ENCODE results near the gene DRC7. TPM values are rescaled to one million over a fixed set of nuclear protein-coding genes. Genes with fewer than 3 reads are reported as not detected.

Gene DRC7
- polyA plus RNA-seq, 1 of the 3 experiments (the other 2 are of a cell fraction), result 0.58 TPM

DNA sequence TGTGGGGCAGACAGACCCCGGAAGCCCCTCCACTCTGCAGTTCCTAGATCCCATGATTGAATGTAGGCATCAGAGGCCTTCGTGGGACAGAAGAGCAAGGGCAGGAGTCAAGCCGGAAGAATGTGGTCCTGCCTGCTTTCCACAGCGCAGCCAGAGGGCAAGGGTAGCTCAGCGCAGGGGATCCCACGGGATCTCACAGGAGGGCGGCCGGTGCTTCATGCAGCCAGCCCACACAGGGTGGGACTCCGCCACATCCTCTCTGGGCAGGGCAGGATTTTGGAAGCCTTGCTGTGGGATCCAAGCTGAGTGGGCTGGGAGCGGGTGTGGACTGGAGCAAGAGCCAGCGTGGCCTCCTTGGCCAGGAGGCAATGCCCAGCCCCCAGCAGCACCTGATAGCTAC is 54.0 kb downstream of the DRC7 start (continued):
- no peak for TF ChIP-seq ELF1 (IDR thresholded peaks at IDR 0.05)

DNA sequence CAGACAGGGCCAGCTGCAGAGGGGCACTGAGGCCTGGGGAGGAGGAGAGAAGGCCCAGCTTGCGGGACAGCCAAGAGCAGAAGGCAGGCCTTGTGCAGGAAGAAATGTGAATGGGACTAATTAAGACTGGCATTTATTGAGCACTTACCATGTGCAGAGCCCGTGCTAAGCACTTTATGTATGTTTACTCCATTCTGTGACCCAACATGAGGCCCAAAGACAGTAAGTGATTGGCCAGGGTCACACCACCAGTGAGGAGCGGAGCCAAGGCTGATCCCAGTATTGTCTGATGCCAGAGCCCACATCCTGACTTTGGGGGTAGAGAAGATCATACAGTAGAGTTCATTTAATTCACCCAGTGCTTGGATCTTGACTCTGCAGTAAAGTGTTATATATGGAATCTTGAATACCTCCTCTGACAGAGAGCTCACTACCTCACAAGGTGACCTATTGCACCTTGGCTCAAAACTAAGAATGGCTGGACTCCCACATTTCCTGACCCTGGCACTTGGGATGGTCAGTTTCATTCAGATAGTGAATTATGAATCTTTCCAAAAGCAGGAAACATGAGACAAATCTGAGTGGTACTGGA is 54.6 kb downstream of the DRC7 start:
- TF ChIP-seq FOSL2 (IDR thresholded peaks at IDR 0.05; ENCODE audit: borderline replicate concordance, low read depth), result no peak
- TF ChIP-seq, protein P1, sequence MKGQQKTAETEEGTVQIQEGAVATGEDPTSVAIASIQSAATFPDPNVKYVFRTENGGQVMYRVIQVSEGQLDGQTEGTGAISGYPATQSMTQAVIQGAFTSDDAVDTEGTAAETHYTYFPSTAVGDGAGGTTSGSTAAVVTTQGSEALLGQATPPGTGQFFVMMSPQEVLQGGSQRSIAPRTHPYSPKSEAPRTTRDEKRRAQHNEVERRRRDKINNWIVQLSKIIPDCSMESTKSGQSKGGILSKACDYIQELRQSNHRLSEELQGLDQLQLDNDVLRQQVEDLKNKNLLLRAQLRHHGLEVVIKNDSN (IDR thresholded peaks at IDR 0.05; ENCODE audit: borderline replicate concordance, low read depth), result no peak
- TF ChIP-seq NFIC (IDR thresholded peaks at IDR 0.05; ENCODE audit: borderline replicate concordance), result no peak
- no peak for TF ChIP-seq YY1 (IDR thresholded peaks at IDR 0.05; ENCODE audit: low read depth)
- TF ChIP-seq POLR2AphosphoS5 (IDR thresholded peaks at IDR 0.05; ENCODE audit: low read depth, low read length), result no peak
- no peak for TF ChIP-seq RAD21 (IDR thresholded peaks at IDR 0.05; ENCODE audit: low read length)
- TF ChIP-seq, protein P2, sequence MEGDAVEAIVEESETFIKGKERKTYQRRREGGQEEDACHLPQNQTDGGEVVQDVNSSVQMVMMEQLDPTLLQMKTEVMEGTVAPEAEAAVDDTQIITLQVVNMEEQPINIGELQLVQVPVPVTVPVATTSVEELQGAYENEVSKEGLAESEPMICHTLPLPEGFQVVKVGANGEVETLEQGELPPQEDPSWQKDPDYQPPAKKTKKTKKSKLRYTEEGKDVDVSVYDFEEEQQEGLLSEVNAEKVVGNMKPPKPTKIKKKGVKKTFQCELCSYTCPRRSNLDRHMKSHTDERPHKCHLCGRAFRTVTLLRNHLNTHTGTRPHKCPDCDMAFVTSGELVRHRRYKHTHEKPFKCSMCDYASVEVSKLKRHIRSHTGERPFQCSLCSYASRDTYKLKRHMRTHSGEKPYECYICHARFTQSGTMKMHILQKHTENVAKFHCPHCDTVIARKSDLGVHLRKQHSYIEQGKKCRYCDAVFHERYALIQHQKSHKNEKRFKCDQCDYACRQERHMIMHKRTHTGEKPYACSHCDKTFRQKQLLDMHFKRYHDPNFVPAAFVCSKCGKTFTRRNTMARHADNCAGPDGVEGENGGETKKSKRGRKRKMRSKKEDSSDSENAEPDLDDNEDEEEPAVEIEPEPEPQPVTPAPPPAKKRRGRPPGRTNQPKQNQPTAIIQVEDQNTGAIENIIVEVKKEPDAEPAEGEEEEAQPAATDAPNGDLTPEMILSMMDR (IDR thresholded peaks at IDR 0.05), result no peak
- TF ChIP-seq EZH2phosphoT487 (IDR thresholded peaks at IDR 0.05; ENCODE audit: borderline replicate concordance, low read depth), result no peak
- TF ChIP-seq, protein P3, sequence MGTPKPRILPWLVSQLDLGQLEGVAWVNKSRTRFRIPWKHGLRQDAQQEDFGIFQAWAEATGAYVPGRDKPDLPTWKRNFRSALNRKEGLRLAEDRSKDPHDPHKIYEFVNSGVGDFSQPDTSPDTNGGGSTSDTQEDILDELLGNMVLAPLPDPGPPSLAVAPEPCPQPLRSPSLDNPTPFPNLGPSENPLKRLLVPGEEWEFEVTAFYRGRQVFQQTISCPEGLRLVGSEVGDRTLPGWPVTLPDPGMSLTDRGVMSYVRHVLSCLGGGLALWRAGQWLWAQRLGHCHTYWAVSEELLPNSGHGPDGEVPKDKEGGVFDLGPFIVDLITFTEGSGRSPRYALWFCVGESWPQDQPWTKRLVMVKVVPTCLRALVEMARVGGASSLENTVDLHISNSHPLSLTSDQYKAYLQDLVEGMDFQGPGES (IDR thresholded peaks at IDR 0.05; ENCODE audit: low read depth, low read length), result no peak
- no peak overlapping the region for H3K4me3 ChIP-seq (ENCODE audit: low read depth in 2 of 2, low read length in 1 of 2)
- ChIA-PET CTCF (interaction anchor here (0.6 to 2.0 kb wide), 3 partner anchors 8 to 377 kb away, joined by 3 to 10 read pairs (median 3); partner anchors contain the start of genes USB1 and ZNF319), POLR2A (no interaction called here)
- no peak overlapping the region; a peak in 1 of 4 replicates for H3K27ac ChIP-seq (ENCODE audit: low read depth in 2 of 2, low read length in 1 of 2)
- WGBS (ENCODE audit: low lambda C conversion rate), result 89% methylated on average over 3 of the region's 3 CpGs
- H3K27me3 ChIP-seq (ENCODE audit: insufficient read depth), result no peaks in the 10 kb centered on the region
- H3F3A ChIP-seq (replicated peaks; ENCODE audit: insufficient read depth), result no peaks in the 10 kb centered on the region
- H2AFZ ChIP-seq (ENCODE audit: low read depth), result no peak overlapping the region
- peaks cover 3 to 23% of the 10 kb centered on the region in 2 experiments for H3K36me3 ChIP-seq (replicated peaks in 1 of 2; ENCODE audit: control insufficient read depth in 1 of 2, insufficient read depth in 2 of 2, low read length in 1 of 2)
- H3K9ac ChIP-seq, result no peak overlapping the region
- DNase-seq, result no peak
- H3K9me3 ChIP-seq, result no peaks in the 10 kb centered on the region
- H3K4me2 ChIP-seq, result no peak overlapping the region
- H3K79me2 ChIP-seq (ENCODE audit: insufficient read depth), result no peaks in the 10 kb centered on the region
- no peaks in the 10 kb centered on the region for H3K9me2 ChIP-seq
- no peaks in the 10 kb centered on the region for H4K20me1 ChIP-seq (ENCODE audit: insufficient read depth)
- H3K4me1 ChIP-seq (ENCODE audit: control insufficient read depth in 1 of 2, insufficient read depth in 2 of 2, low read depth in 1 of 2, low read length in 1 of 2), result no peaks in the 10 kb centered on the region; a peak in 1 of 4 replicates

DNA sequence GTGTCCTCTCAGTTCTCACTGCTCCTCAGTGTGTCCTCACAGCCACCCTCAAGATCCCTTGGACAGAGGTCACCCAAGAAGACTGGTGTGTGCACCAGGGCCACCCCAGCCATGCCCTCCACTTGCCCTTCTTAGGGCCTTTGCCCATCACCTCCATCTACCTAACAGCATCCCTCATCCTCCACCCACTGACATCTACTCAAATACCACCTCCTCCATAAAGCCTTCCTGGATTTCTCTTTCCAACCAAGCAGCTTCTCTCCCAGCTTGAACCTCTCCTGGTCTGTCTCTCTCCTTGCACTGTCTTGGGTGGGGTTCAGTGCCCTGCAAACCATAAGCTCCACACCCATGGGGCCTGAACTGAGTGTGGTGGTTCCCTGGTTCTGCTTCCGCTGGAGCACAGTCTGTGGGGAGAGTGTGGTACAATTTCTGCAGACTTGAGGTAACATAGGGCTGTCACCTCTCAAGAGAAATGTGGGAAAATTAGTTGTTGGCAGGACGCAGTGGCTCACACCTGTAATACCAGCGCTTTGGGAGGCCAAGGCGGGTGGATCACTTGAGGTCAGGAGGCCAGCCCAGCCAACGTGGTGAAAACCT is 55.3 kb downstream of the DRC7 start:
- ChIA-PET CTCF (interaction anchor here (2.0 kb wide), 1 partner anchor 7 kb away, joined by 10 read pairs; no protein-coding TSS in a partner anchor), POLR2A (no interaction called here)
- DNase-seq, result no peak
- H3K9ac ChIP-seq, result no peak overlapping the region
- peaks cover 3 to 22% of the 10 kb centered on the region in 2 experiments for H3K36me3 ChIP-seq (replicated peaks in 1 of 2; ENCODE audit: control insufficient read depth in 1 of 2, insufficient read depth in 2 of 2, low read length in 1 of 2)
- H3K4me2 ChIP-seq, result no peak overlapping the region
- no peaks in the 10 kb centered on the region for H3K79me2 ChIP-seq (ENCODE audit: insufficient read depth)
- 90% methylated on average over 5 of the region's 5 CpGs for WGBS (ENCODE audit: low lambda C conversion rate)
- H3K9me3 ChIP-seq, result no peaks in the 10 kb centered on the region
- H3F3A ChIP-seq (replicated peaks; ENCODE audit: insufficient read depth), result no peaks in the 10 kb centered on the region
- H3K4me3 ChIP-seq (ENCODE audit: low read depth in 2 of 2, low read length in 1 of 2), result no peak overlapping the region
- no peak overlapping the region for H3K27ac ChIP-seq (ENCODE audit: low read depth in 2 of 2, low read length in 1 of 2)
- H3K27me3 ChIP-seq (ENCODE audit: insufficient read depth), result no peaks in the 10 kb centered on the region
- H4K20me1 ChIP-seq (ENCODE audit: insufficient read depth), result no peaks in the 10 kb centered on the region
- no peak overlapping the region for H2AFZ ChIP-seq (ENCODE audit: low read depth)
- no peaks in the 10 kb centered on the region for H3K9me2 ChIP-seq
- no peaks in the 10 kb centered on the region; a peak in 1 of 4 replicates for H3K4me1 ChIP-seq (ENCODE audit: control insufficient read depth in 1 of 2, insufficient read depth in 2 of 2, low read depth in 1 of 2, low read length in 1 of 2)
- TF ChIP-seq RAD21 (IDR thresholded peaks at IDR 0.05; ENCODE audit: low read length) (no peak), NRF1 (IDR thresholded peaks at IDR 0.05; ENCODE audit: low read depth, low read length) (no peak), SIN3A (IDR thresholded peaks at IDR 0.05; ENCODE audit: borderline replicate concordance, low read depth, low read length) (no peak), NFIC (IDR thresholded peaks at IDR 0.05; ENCODE audit: borderline replicate concordance) (no peak), MXI1 (IDR thresholded peaks at IDR 0.05; ENCODE audit: low read depth, low read length) (no peak)
- TF ChIP-seq, protein P1 (IDR thresholded peaks at IDR 0.05; ENCODE audit: borderline replicate concordance, low read depth), result no peak
- TF ChIP-seq, protein P4, sequence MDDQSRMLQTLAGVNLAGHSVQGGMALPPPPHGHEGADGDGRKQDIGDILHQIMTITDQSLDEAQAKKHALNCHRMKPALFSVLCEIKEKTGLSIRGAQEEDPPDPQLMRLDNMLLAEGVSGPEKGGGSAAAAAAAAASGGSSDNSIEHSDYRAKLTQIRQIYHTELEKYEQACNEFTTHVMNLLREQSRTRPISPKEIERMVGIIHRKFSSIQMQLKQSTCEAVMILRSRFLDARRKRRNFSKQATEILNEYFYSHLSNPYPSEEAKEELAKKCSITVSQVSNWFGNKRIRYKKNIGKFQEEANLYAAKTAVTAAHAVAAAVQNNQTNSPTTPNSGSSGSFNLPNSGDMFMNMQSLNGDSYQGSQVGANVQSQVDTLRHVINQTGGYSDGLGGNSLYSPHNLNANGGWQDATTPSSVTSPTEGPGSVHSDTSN (IDR thresholded peaks at IDR 0.05), result no peak
